SK-N-SH (cell line): ENCODE measurements around the gene TES. TPM values are rescaled to one million over a fixed set of nuclear protein-coding genes. Genes with fewer than 3 reads are reported as not detected.

Experiments used
- CTCF ChIA-PET: fragments of 300-600, 350-600 bp; formaldehyde crosslinking; extraction: SDS; loops from one replicate; lab custom pipeline; 2021; lab: Yijun Ruan, JAX
- POLR2A ChIA-PET: fragments of 350-600 bp; sonication (Branson Sonifier 250); formaldehyde crosslinking; extraction: SDS; loops from one replicate; lab custom pipeline; 2020; ENCODE audit warnings: antibody characterized with exemption, inconsistent platforms; lab: Yijun Ruan, JAX
- DNase-seq: peaks from one replicate; pipeline ENCODE4 v3.0.0; 2012
- H2AFZ ChIP-seq: fragments of 200-600 bp; sonication (generic); 2 replicates; pipeline ENCODE4 v1.8.1; 2016; ENCODE audit warnings: antibody characterized with exemption, mild to moderate bottlenecking, low read depth
- H3F3A ChIP-seq: fragments of 200-600 bp; sonication (generic); replicated peaks from 2 replicates; pipeline ENCODE3; 2016; ENCODE audit warnings: antibody characterized with exemption, mild to moderate bottlenecking; ENCODE audit not compliant: insufficient read depth
- H3K27ac ChIP-seq, 2 experiments: fragments of 200-500 bp in 1 of 2; fragments of 200-600 bp in 1 of 2; sonication (Bioruptor generic) in 1 of 2; sonication (generic), shearing (Covaris generic) in 1 of 2; 2 replicates each; pipeline versions ENCODE4 v1.5.1 to v1.6.1; 2014 to 2016; ENCODE audit warnings: low read depth in 2 of 2, inconsistent platforms in 1 of 2, low read length in 1 of 2, mild to moderate bottlenecking in 1 of 2, mixed read lengths in 1 of 2
- H3K27me3 ChIP-seq: fragments of 200-600 bp; sonication (generic), shearing (Covaris generic); 2 replicates; pipeline ENCODE4 v1.6.1; 2016; ENCODE audit warnings: mixed run types; ENCODE audit not compliant: insufficient read depth
- H3K36me3 ChIP-seq, 2 experiments: fragments of 200-500 bp in 1 of 2; fragments of 200-600 bp in 1 of 2; sonication (Bioruptor generic) in 1 of 2; sonication (generic) in 1 of 2; replicated peaks in 1 of 2; 2 replicates each; pipeline versions ENCODE3 to v1.5.1; 2014 to 2016; ENCODE audit warnings: low read length in 1 of 2, mild to moderate bottlenecking in 1 of 2; ENCODE audit not compliant: insufficient read depth in 2 of 2, control insufficient read depth in 1 of 2
- H3K4me1 ChIP-seq, 2 experiments: fragments of 200-500 bp in 1 of 2; fragments of 200-600 bp in 1 of 2; sonication (Bioruptor generic) in 1 of 2; sonication (generic), shearing (Covaris generic) in 1 of 2; 2 replicates each; pipeline versions ENCODE4 v1.5.1 to v1.6.1; 2014 to 2016; ENCODE audit warnings: low read depth in 1 of 2, low read length in 1 of 2, mixed run types in 1 of 2; ENCODE audit not compliant: insufficient read depth in 2 of 2, control insufficient read depth in 1 of 2
- H3K4me2 ChIP-seq: fragments of 200-600 bp; sonication (generic), shearing (Covaris generic); 2 replicates; pipeline ENCODE4 v1.6.1; 2017; ENCODE audit warnings: mixed run types
- H3K4me3 ChIP-seq, 2 experiments: fragments of 200-500 bp in 1 of 2; fragments of 200-600 bp in 1 of 2; sonication (Bioruptor generic) in 1 of 2; sonication (generic), shearing (Covaris generic) in 1 of 2; 2 replicates each; pipeline versions ENCODE4 v1.5.1 to v1.8.1; 2014 to 2016; ENCODE audit warnings: low read depth in 2 of 2, inconsistent platforms in 1 of 2, low read length in 1 of 2, mild to moderate bottlenecking in 1 of 2, mixed read lengths in 1 of 2, moderate library complexity in 1 of 2
- H3K79me2 ChIP-seq: fragments of 200-600 bp; sonication (generic); 2 replicates; pipeline ENCODE4 v1.8.1; 2017; ENCODE audit warnings: mild to moderate bottlenecking; ENCODE audit not compliant: insufficient read depth
- H3K9ac ChIP-seq: fragments of 200-600 bp; sonication (generic); 2 replicates; pipeline ENCODE4 v1.6.1; 2017; ENCODE audit warnings: mixed run types
- H3K9me2 ChIP-seq: fragments of 200-600 bp; sonication (generic); 2 replicates; pipeline ENCODE4 v1.6.1; 2017; ENCODE audit warnings: mixed run types
- H3K9me3 ChIP-seq: fragments of 200-600 bp; sonication (generic); 2 replicates; pipeline ENCODE4 v1.6.1; 2017; ENCODE audit warnings: mixed run types, mild to moderate bottlenecking, moderate library complexity
- H4K20me1 ChIP-seq: fragments of 200-600 bp; sonication (generic); 2 replicates; pipeline ENCODE4 v1.6.1; 2017; ENCODE audit warnings: mild to moderate bottlenecking, mixed run types; ENCODE audit not compliant: insufficient read depth
- CHD2 ChIP-seq: fragments of 150-350 bp; IDR thresholded peaks from 2 replicates; pipeline ENCODE4 v1.6.1; 2018; ENCODE audit warnings: low read length; ENCODE audit not compliant: partially characterized antibody
- CTCF ChIP-seq: fragments of 200-600 bp; sonication (generic); IDR thresholded peaks from 2 replicates; pipeline ENCODE4 v1.6.1; 2017; ENCODE audit warnings: antibody characterized with exemption, mild to moderate bottlenecking, moderate library complexity
- ELF1 ChIP-seq: IDR thresholded peaks from 2 replicates; pipeline ENCODE4 v1.4.0; 2012
- EP300 ChIP-seq, 2 experiments: IDR thresholded peaks; 2 replicates each; pipeline versions ENCODE4 v1.4.0 to v1.6.1; 2012; ENCODE audit warnings: borderline replicate concordance in 1 of 2, low read depth in 1 of 2, low read length in 1 of 2
- FOXJ3 ChIP-seq: sonication (generic); formaldehyde crosslinking; IDR thresholded peaks from 2 replicates; pipeline ENCODE4 v1.5.1; 2020; ENCODE audit warnings: mild to moderate bottlenecking, missing genetic modification reagents
- GATA2 ChIP-seq: sonication (generic); formaldehyde crosslinking; IDR thresholded peaks from 2 replicates; pipeline ENCODE4 v1.5.0; 2020; ENCODE audit warnings: mild to moderate bottlenecking, missing genetic modification reagents
- IRF3 ChIP-seq: fragments of 150-350 bp; IDR thresholded peaks from 2 replicates; pipeline ENCODE4 v1.6.1; 2016; ENCODE audit warnings: mild to moderate bottlenecking, low read depth, low read length
- MXI1 ChIP-seq: IDR thresholded peaks from 2 replicates; pipeline ENCODE4 v1.6.1; 2012; ENCODE audit warnings: mild to moderate bottlenecking, low read depth, low read length, improper control_type of control experiment
- NFIC ChIP-seq: IDR thresholded peaks from 2 replicates; pipeline ENCODE4 v1.4.0; 2012; ENCODE audit warnings: borderline replicate concordance
- RAD21 ChIP-seq: IDR thresholded peaks from 2 replicates; pipeline ENCODE4 v1.6.1; 2012; ENCODE audit warnings: mild to moderate bottlenecking, low read length
- RXRA ChIP-seq: IDR thresholded peaks from 2 replicates; pipeline ENCODE4 v1.4.0; 2012; ENCODE audit warnings: low read depth, mild to moderate bottlenecking, borderline replicate concordance
- SMC3 ChIP-seq: IDR thresholded peaks from 2 replicates; pipeline ENCODE4 v1.6.1; 2012; ENCODE audit warnings: low read depth, low read length, improper control_type of control experiment
- TAF1 ChIP-seq: IDR thresholded peaks from 2 replicates; pipeline ENCODE4 v1.6.1; 2012; ENCODE audit warnings: low read depth, mild to moderate bottlenecking, low read length, moderate library complexity, borderline replicate concordance
- TCF12 ChIP-seq: IDR thresholded peaks from 2 replicates; pipeline ENCODE4 v1.4.0; 2012
- USF2 ChIP-seq: fragments of 150-350 bp; IDR thresholded peaks from 2 replicates; pipeline ENCODE4 v1.6.1; 2017; ENCODE audit warnings: antibody characterized with exemption, low read length, low read depth, borderline replicate concordance
- WGBS: methylation state at CpG from one replicate; pipeline ENCODE4 v1.1.6; 2017; ENCODE audit warnings: low lambda C conversion rate; 5-methylcytosine and 5-hydroxymethylcytosine counted together
- polyA plus RNA-seq, 3 experiments: library from polyadenylated mRNA; depleted of rRNA; stranded (reverse); fragments of >200 nt; gene quantifications; 2 replicates each; pipeline ENCODE4 v1.2.3, GENCODE V29; 2012

Gene TES
- polyA plus RNA-seq, 1 of the 3 experiments (the other 2 are of a cell fraction), result 9.5 TPM

- CTCF ChIA-PET, result interaction anchor here (1.1 to 10.5 kb wide), 3 partner anchors 12 to 280 kb away, joined by 4 to 129 read pairs (median 16); no protein-coding TSS in a partner anchor
- H3K27ac ChIP-seq, result no peak overlapping the region
- 64% methylated on average over 1 of the region's 1 CpG for whole genome bisulfite sequencing
These were observed 36.0 kb downstream of the TES start for GRCh38 chr7:116246357-116246756.

GRCh38 chr7:116249969-116250553, 39.7 kb downstream of the TES start:
- no peaks in the 10 kb centered on the region for H3K9me3 ChIP-seq
- no peak overlapping the region for H3K9ac ChIP-seq
- no peak overlapping the region for H2AFZ ChIP-seq
- ChIA-PET CTCF (interaction anchor here (0.9 to 10.5 kb wide), 11 partner anchors 8 to 341 kb away, joined by 3 to 129 read pairs (median 3); no protein-coding TSS in a partner anchor), POLR2A (no interaction called here)
- no peak overlapping the region for H3K27ac ChIP-seq
- H4K20me1 ChIP-seq, result no peaks in the 10 kb centered on the region
- no peaks in the 10 kb centered on the region for H3K9me2 ChIP-seq
- H3K79me2 ChIP-seq, result no peaks in the 10 kb centered on the region
- no peak for TF ChIP-seq GATA2 (CRISPR knock-in tag)
- no peak for TF ChIP-seq EP300 (IDR thresholded peaks at IDR 0.05; ENCODE audit: borderline replicate concordance in 1 of 2, low read depth in 1 of 2, low read length in 1 of 2)
- TF ChIP-seq USF2, result no peak
- TF ChIP-seq MXI1, result no peak
- no peak for TF ChIP-seq ELF1
- TF ChIP-seq RAD21, result peak; percentile 43
- TF ChIP-seq NFIC, result no peak
- TF ChIP-seq TCF12, result no peak
- TF ChIP-seq IRF3, result no peak
- TF ChIP-seq CHD2, result no peak
- no peak for TF ChIP-seq TAF1
- TF ChIP-seq CTCF, result peak; percentile 67
- TF ChIP-seq SMC3, result peak; percentile 44
- no peaks in the 10 kb centered on the region; a peak in 1 of 4 replicates for H3K4me1 ChIP-seq
- H3K36me3 ChIP-seq, result peaks cover 0 to 24% of the 10 kb centered on the region in 2 experiments
- 75% methylated on average over 3 of the region's 3 CpGs for WGBS
- no peaks in the 10 kb centered on the region for H3F3A ChIP-seq
- H3K27me3 ChIP-seq, result no peaks in the 10 kb centered on the region
- H3K4me3 ChIP-seq, result no peak overlapping the region
- H3K4me2 ChIP-seq, result no peak overlapping the region
- DNase-seq, result peak; percentile 40

More at GRCh38 chr7:116246357-116246756, 36.0 kb downstream of the TES start:
- H3K27me3 ChIP-seq, result no peaks in the 10 kb centered on the region
- no peaks in the 10 kb centered on the region for H3K79me2 ChIP-seq
- no peak overlapping the region for H2AFZ ChIP-seq
- H3K9me2 ChIP-seq, result no peaks in the 10 kb centered on the region
- no peak for TF ChIP-seq TCF12
- TF ChIP-seq GATA2 (CRISPR knock-in tag), result no peak
- TF ChIP-seq FOXJ3 (CRISPR knock-in tag), result no peak
- no peak for TF ChIP-seq RXRA
- H3K9ac ChIP-seq, result no peak overlapping the region
- no peaks in the 10 kb centered on the region for H4K20me1 ChIP-seq
- H3K4me1 ChIP-seq, result peaks cover 0 to 9% of the 10 kb centered on the region in 2 experiments; a peak in 3 of 4 replicates
- H3K4me3 ChIP-seq, result no peak overlapping the region
- peaks cover 0 to 17% of the 10 kb centered on the region in 2 experiments for H3K36me3 ChIP-seq
- H3F3A ChIP-seq, result no peaks in the 10 kb centered on the region
- H3K9me3 ChIP-seq, result no peaks in the 10 kb centered on the region
- no peak for DNase-seq
- H3K4me2 ChIP-seq, result no peak overlapping the region
- POLR2A ChIA-PET, result no interaction called here
